Fibroblast of skin of right quadriceps (primary cell): ENCODE measurements around the gene HRAS.
A peak's percentile ranks its signal among the peaks of the same experiment; 100 is the strongest.
"Not testable (repeated sequence)": the region's sequence is repeated elsewhere in the genome, so short reads cannot be mapped to it uniquely, and the experiment has no call there.

Source experiments
- DNase-seq: peaks from one replicate; pipeline ENCODE4 v3.0.0-alpha.2; 2013

Gene HRAS

DNA sequence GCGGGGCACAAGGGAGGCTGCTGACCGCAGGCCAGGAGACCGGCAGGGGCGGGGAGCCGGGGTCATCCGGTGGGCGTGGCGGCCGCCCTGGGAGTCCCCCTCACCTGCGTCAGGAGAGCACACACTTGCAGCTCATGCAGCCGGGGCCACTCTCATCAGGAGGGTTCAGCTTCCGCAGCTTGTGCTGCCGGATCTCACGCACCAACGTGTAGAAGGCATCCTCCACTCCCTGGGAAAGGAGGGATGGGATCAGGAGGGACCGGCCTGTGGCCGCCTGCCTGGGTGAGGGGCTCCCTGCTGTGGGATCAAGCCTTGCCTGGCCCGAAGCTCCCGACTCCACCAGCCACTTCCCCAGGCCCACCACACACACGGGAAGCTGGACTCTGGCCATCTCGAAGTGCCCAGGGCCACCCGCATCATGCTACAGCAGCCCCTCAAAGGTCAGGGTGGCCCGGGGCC, 2.8 kb downstream of the HRAS start:
- no peak for DNase-seq

DNA sequence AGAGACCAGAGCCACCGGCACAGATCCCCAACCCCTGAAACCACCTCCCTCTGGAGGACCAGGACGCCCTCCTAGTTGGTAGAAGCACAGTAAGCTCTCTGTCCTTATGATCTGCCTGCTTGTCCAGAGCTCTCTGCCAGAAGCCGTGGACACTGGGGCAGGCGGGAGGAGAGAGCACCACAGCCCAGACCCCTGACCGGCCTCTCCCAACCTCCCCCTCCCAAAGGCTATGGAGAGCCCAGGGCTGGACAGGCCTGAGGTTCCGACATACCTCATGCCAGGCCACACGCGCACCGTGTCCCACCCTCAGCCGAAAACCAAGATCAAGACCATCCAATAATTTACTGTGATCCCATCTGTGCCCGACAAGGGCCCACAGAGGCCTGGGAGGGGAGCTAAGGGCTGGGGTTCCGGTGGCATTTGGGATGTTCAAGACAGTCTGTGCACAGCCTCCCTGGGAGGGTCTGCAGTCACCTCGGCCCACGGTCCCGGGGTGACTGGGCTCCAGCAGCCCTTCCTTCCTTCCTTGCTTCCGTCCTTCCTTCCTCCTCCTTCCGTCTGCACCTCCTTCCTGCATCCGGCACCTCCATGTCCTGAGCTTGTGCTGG, 3.4 kb downstream of the HRAS start:
- no peak for DNase-seq

DNA sequence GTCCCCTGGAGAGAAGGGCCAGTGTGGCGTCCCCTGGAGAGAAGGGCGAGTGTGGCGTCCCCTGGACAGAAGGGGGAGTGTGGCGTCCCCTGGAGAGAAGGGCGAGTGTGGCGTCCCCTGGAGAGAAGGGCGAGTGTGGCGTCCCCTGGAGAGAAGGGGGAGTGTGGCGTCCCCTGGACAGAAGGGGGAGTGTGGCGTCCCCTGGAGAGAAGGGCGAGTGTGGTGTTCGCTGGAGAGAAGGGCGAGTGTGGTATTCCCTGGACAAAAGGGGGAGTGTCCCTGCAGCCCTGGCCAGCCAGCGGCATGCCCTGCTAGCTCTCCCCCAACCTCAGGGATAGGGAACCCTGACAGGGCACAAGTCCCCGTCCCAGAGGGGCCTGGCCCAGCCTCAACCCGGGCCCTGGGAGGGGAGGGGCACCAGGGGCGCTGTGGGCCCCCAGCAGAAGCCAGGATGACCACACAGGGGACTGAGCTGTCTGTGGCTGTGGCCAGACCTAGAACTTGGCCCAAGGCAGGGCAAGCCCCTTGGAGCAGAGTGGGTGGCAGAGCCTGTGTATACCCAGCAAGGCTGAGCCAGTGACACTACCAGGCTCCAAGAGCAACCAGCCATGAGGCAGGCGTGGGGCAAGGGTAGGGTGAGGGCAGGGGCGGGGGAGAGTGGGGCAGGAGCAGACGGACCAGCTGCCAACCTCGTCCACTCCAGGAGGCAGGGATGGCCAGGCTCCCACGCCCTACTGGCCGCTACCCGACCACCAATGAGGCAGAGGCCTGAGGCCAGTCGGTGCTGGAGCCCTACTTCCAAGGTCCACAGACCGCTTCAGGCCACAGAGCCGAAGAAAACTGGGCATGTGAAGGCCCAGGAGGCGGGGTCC, 4.2 kb downstream of the HRAS start:
- DNase-seq = no peak

DNA sequence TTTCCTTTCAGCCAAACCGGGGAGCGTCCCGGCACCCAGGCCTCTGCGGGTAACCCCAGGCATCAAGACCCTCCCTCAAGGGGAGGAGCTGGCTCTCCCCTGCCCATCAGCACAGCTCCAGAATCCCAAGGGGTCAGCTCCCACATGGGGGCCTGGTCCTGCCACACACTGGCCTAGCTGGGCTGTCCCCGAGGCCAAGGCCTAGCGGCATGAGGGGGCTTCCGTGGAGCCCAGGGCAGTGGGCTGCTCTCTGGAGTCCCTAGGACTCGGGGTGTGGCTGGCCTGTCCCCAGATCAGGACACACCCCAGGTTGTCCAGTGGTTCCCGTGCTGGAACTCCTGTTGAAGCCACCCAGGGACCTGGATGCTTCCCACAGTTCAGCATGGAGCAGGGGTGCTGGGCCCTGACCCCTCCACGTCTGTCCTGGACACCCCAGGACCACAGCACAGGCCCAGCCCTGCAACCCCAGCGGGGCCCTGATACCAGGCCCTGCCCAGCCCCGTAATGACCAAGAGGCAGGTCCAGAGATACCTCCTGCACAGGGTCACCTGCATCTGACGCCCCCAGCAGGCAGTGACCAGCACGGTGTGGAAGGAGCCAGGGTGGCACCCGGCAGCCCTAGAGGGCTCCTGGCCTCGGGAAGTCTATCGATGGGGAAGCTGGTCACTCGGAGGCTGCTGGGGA, 5.5 kb downstream of the HRAS start:
- no peak for DNase-seq

GRCh38 chr11:528815-529727, 6.3 kb downstream of the HRAS start:
- no peak for DNase-seq

GRCh38 chr11:528166-528814, 7.1 kb downstream of the HRAS start:
- DNase-seq = no peak

DNA sequence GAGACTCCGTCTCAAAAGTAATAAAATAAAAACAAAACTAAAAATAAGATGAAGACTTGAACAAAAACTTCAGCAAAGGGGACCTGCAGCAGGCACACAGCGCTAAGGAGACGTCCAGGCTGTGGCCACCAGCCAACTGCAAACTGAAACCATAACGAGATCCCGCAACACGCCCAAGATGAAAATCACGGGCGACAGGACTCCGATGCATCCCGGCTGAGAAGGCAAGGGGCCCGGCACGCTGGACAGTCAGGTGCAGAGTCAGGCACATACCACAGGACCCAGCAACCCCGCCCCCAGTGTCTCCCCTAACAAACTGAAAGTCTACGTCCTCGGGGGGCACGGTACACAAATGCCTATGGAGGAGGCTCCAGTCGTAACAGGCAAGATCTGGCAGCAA, 9.2 kb downstream of the HRAS start:
- no peak for DNase-seq

DNA sequence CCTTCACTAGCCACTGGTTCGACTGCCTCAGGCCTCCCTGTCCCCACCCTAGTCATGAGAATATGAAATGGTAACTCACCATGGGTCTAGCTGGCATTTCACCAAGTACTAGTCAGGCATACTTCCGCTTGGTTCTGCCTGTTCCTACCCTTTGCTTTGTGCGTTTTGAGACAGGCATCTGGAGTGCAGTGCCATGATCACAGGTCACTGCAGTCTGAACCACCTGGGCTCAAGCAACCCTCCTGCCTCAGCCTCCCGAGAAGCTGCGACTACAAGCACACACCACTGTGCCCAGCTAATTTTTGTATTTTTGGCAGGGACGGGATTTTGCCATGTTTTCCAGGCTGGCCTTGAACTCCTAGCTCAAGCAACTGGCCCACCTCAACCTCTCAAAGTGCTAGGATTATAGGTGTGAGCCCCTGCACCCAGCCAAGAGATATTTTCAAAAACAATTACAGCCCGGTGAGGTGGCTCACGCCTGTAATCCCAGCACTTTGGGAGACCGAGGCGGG, 14.1 kb downstream of the HRAS start:
- DNase-seq = no peak

DNA sequence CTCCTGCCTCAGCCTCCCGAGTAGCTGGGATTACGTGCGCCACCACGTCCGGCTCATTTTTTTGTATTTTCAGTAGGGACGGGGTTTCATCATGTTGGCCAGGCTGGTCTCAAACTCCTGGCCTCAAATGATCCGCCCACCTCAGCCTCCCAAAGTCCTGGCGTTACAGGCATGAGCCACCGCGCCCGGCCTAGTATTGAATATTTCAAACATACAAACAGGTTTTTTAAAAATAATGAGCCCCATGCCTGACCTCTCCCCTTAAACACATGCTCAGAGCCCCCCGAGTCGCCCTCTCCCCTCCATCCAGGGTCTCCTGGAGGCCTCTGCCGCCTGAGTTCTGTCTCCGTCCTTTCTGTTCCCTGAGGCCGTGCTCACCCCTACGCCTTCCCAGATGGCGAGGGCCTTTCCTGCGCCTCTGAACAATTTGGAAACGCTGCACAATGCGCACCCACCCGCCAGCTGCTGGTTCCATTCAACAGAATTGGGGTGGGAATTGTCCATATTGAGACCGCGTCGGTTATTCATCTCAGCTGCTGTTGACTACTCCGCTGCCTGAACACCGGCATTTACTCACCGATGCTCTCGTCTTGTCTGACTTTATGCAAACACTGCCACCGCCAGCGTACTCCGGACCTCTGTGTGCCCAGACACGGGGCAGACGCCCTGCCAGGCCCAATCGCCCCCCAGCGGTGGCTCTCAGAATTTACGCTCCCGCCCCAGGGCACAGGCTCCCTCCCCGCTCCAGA, 14.8 kb downstream of the HRAS start:
- DNase-seq = no peak

GRCh38 chr11:518463-519202, 16.7 kb downstream of the HRAS start:
- peak; percentile 93 for DNase-seq

- DNase-seq = not testable (repeated sequence)
Observed at GRCh38 chr11:516918-517685, 18.3 kb downstream of the HRAS start.

DNA sequence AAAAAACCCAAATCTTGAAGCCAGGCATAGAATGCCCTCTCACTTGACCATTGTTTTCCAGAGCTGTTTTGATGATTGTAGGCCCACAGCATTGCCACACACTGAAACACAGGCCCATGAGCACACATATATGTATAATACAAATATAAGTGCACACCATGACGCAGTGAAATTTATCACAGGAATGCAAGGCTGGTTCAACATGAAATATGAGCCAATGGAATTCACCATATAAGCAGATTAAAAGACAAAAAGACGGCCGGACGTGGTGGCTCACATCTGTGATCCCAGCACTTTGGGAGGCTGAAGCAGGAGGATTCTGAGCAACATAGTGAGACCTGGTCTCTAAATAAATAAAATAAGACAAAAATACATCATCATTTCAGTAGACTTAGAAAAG, 19.0 kb downstream of the HRAS start:
- no peak for DNase-seq

DNA sequence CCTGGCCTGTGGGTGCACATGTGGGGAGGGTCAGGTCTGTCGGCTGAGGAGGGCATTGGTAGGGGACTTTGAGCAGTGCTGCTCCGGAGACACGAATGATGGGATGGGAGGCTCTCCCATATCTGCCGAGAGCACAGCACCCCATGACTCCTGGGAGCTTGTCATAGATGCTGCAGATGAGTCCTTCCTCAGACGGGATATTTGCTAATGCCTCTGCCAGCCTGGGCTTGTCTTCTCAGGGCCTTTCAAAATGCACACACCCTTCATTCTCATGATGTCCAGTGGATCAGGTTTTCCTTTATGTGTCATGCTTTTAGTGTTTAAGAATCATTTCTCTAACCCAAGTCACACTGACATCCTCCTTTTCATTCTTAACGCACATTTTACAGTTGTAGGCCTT, 20.2 kb downstream of the HRAS start:
- no peak for DNase-seq

GRCh38 chr11:514606-515005, 20.8 kb downstream of the HRAS start:
- no peak for DNase-seq

DNA sequence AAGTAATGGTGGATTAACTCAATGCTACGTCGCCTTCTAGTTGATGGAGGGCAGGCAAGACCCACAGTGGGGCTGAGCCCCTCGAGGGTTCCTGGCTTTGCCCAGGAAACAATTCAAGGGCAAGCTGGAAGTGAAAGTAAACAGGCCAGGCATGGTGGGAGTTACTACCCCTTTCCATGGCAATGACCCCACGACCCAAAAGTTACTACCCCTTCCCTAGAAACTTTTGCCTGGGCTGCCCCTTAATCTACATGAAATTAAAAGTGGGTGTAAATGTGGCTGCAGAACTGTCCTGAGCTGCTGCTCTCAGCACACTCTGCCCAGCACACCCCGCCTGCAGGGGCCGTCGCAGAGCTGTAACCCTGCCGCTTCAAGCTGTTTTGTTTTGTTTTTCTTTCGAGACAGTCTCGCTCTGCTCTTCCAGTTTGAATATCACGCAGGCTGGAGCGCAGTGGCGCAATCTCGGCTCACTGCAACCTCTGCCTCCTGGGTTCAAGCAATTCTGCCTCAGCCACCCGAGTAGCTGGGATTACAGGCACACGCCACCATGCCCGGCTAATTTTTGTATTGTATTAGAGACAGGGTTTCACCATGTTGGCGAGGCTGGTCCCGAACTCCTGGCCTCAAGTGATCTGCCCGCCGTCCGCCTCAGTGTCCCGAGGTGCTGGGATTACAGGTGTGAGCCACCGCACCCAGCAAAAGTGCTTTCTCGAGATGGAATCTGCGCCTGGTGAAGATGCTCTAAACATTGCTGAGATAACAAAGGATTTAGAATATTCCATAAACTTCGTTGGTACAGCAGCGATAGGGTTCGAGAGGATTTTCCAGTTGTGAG, 22.4 kb downstream of the HRAS start:
- no peak for DNase-seq

DNA sequence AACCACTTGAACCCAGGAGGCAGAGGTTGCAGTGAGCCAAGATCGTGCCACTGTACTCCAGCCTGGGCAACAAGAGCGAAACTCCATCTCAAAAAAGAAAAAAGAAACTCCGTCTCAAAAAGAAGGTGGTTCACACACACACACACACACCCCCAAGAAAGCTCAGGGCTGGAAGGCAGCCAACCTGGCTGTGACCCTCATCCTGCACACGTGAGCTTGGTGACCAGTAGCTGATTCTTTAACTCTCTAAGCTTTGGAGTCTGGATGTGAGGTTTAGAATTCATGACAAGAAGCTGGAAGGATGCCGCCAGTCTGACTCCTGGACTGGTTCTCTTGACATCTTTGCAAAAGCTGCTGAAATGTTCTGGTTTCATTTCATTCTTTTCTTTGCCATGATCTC, 26.4 kb downstream of the HRAS start:
- no peak for DNase-seq

DNA sequence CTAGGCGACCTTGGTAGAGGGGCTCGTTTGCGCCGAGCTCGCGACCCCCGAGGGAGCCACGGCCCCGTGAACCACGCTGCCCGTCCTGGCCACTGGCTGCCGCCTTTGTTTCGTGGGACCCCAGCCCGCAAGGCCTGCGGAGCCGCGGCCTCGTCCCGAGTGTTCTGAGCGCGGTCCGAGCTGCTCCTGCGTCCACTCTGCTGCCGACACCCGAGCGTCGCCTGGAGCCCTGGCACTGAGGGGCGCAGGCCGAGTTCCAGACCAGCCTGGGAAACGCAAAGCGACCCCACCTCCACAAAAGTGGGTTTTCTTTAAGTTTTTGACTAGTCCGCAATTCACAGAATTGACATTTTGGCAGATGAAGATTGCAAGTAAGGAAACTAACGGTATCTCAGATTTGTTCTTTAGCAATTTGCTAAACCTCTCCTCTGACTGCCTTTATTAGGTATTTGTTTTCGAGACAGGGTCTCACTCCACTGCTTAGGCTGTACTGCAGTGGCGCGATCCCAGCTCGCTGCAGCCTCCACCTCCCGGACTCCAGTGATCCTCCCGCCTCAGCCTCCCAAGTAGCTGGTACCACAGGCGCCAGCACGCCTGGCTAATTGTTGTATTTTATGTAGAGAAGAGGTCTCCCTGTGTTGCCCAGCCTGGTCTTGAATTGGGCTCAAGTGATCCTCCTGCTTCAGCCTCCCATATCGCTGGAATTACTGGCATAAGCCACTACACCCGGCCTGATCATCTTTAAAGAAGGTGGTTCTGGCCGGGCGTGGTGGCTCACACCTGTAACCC, 27.5 kb downstream of the HRAS start:
- no peak for DNase-seq
